ENCODE data around the gene B3GAT3. TPM values are rescaled to one million over a fixed set of nuclear protein-coding genes. Genes with fewer than 3 reads are reported as not detected.

Gene B3GAT3
- total and polyA plus RNA-seq, 2 of the 8 experiments (the other 6 are each of a cell fraction or from before 2014, with no cell fraction given) = 28.0 to 39.0 TPM

GRCh38 chr11:62648967-62649364 lies 27.2 kb upstream of the B3GAT3 start:
- TF ChIP-seq CTCF (IDR thresholded peaks at IDR 0.05; ENCODE audit: control extremely low read depth in 1 of 3, insufficient read depth in 1 of 3, low read depth in 1 of 3, low read length in 3 of 3) (no peak), RAD21 (IDR thresholded peaks at IDR 0.05 in 1 of 2, conservative IDR thresholded peaks at IDR 0.05 in 1 of 2; ENCODE audit: low read depth in 2 of 2, low read length in 2 of 2) (no peak)
- Histone ChIP-seq H3K18ac (ENCODE audit: extremely low read depth, low read length) (no peak overlapping the region), H2BK5ac (ENCODE audit: low read depth, low read length) (no peak overlapping the region), H4K5ac (ENCODE audit: insufficient read length, low read depth, low read length) (no peak overlapping the region), H2BK12ac (ENCODE audit: low read depth, low read length) (no peak overlapping the region), H2BK120ac (replicated peaks; ENCODE audit: low read depth, low read length) (no peak overlapping the region), H4K91ac (replicated peaks; ENCODE audit: insufficient read length, low read length) (no peak overlapping the region), H4K8ac (ENCODE audit: extremely low read depth, insufficient read depth, low read length) (no peak overlapping the region), H3K14ac (ENCODE audit: insufficient read length) (no peak overlapping the region), H3K4me3 (ENCODE audit: extremely low read depth in 1 of 4, insufficient read depth in 2 of 4, low read depth in 3 of 4, low read length in 4 of 4) (no peak overlapping the region), H2BK20ac (ENCODE audit: low read length) (no peak overlapping the region), H4K20me1 (replicated peaks in 1 of 2; ENCODE audit: control insufficient read depth in 1 of 2, insufficient read depth in 2 of 2, low read length in 2 of 2) (peaks cover 3 to 23% of the 10 kb centered on the region in 2 experiments), H3K56ac (replicated peaks; ENCODE audit: insufficient read length, low read depth, low read length) (no peak overlapping the region), H3K27me3 (replicated peaks in 1 of 4; ENCODE audit: control insufficient read depth in 3 of 4, extremely low read depth in 1 of 4, insufficient read depth in 3 of 4, low read length in 3 of 4) (no peaks in the 10 kb centered on the region), H3K4me2 (ENCODE audit: insufficient read depth in 1 of 2, low read depth in 2 of 2, low read length in 2 of 2) (no peak overlapping the region), H3K9me3 (ENCODE audit: insufficient read depth in 2 of 2, low read depth in 1 of 2, low read length in 1 of 2) (no peaks in the 10 kb centered on the region), H3K79me1 (ENCODE audit: low read depth, low read length) (peaks cover 10% of the 10 kb centered on the region), H2AFZ (ENCODE audit: low read length) (no peak overlapping the region), H2BK15ac (ENCODE audit: low read length) (no peak overlapping the region), H3K4ac (replicated peaks; ENCODE audit: insufficient read length, low read depth, low read length) (no peak overlapping the region), H3K9ac (replicated peaks in 1 of 4; ENCODE audit: extremely low read depth in 1 of 4, low read depth in 3 of 4, low read length in 3 of 4) (no peak overlapping the region), H3K36me3 (ENCODE audit: control insufficient read depth in 2 of 4, insufficient read depth in 4 of 4, low read length in 3 of 4) (peaks cover 0 to 22% (median 7%) of the 10 kb centered on the region in 4 experiments; a peak in 5 of 8 replicates), H3K23ac (ENCODE audit: insufficient read length) (no peak overlapping the region), H3K4me1 (replicated peaks in 1 of 4; ENCODE audit: control insufficient read depth in 3 of 4, insufficient read depth in 4 of 4, low read length in 3 of 4) (no peaks in the 10 kb centered on the region; a peak in 2 of 7 replicates), H2AK5ac (ENCODE audit: low read depth, low read length) (no peak overlapping the region), H3K27ac (ENCODE audit: low read depth, low read length) (no peak overlapping the region), H3K23me2 (ENCODE audit: low read depth, low read length) (peaks cover 8% of the 10 kb centered on the region), H3K79me2 (ENCODE audit: control insufficient read depth in 1 of 2, insufficient read depth in 2 of 2, low read length in 2 of 2) (peaks cover 15 to 45% of the 10 kb centered on the region in 2 experiments)
- 93% methylated on average over 10 of the region's 11 CpGs; no CpG with 5 or more reads in 1 of the 2 experiments for WGBS, 2 experiments (ENCODE audit: extremely low coverage in 1 of 2, insufficient coverage in 1 of 2, insufficient read length in 1 of 2, insufficient replicate concordance in 2 of 2, low coverage in 1 of 2, low lambda C conversion rate in 2 of 2, missing lambda C conversion rate in 1 of 2)
- CTCF ChIA-PET (ENCODE audit: partially characterized antibody) = interaction anchor here (0.7 to 3.2 kb wide), 11 partner anchors 15 to 541 kb away, joined by 3 to 14 read pairs (median 4); partner anchors contain the start of gene LRRN4CL
- no peak for FAIRE-seq
- DNase-seq (ENCODE audit: low read depth in 1 of 2, low spot score in 2 of 2) = no peak
- POLR2A ChIA-PET (ENCODE audit: partially characterized antibody) = interaction anchor here (0.6 to 50.4 kb wide), 11 partner anchors 8 to 850 kb away, joined by 3 to 2041 read pairs (median 4); partner anchors contain the start of genes B3GAT3, BSCL2, C11orf98 and CSKMT

Measured in H1 (cell line).